ENCODE results near the gene AGBL3.
"Not testable (repeated sequence)": the region's sequence is repeated elsewhere in the genome, so short reads cannot be mapped to it uniquely, and the experiment has no call there.

The AGBL3 gene

DNA sequence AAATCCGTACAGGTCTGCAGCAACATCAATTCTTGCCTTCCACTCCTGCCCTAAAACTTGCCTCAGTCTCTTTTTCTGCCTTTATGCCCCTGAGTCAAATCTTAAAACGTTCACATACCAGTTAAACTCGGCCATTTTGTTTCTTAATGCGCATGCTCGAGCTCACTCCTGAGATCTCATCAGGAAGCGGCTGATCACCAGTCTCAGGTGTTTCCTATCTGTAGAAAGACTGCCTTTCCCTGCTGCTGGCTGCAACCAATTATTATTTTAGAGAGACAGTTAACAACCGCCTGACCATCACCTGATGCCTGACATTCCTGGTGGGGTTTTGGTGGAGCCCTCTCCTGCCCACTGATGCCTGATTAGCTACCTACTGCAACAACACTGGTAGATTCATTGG is 91.3 kb downstream of the AGBL3 start:
- DNase-seq, result no peak

- no peak for DNase-seq
Measured at GRCh38 chr7:135078051-135078450, 91.7 kb downstream of the AGBL3 start.

- no peak for DNase-seq
Measured at GRCh38 chr7:135079068-135079467, 92.8 kb downstream of the AGBL3 start.

DNA sequence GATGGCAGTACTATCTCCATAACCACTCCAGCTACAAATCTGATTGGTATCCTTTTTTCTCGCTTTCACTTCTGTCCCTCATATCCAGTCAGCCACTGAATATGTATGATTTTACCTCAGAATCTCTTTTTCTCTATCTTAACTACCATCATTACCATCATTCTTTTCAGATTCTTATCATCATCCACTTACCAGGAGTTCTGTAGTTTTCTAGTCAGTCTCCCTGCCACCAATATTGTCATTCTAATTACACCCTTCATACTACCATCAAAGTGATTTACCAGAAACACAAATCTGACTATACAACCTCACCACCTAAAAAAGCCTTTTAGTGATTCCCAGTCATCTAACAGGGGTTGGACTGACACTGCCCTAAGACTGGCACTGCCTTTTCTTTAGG is 96.7 kb downstream of the AGBL3 start:
- DNase-seq, result no peak

GRCh38 chr7:135088566-135088965 is 102.3 kb downstream of the AGBL3 start:
- no peak for DNase-seq

- DNase-seq, result no peak
Measured at GRCh38 chr7:135091717-135092116, 105.4 kb downstream of the AGBL3 start.

GRCh38 chr7:135094472-135095237 is 108.3 kb downstream of the AGBL3 start:
- DNase-seq, result no peak

GRCh38 chr7:135095450-135095849 is 109.1 kb downstream of the AGBL3 start:
- no peak for DNase-seq

DNA sequence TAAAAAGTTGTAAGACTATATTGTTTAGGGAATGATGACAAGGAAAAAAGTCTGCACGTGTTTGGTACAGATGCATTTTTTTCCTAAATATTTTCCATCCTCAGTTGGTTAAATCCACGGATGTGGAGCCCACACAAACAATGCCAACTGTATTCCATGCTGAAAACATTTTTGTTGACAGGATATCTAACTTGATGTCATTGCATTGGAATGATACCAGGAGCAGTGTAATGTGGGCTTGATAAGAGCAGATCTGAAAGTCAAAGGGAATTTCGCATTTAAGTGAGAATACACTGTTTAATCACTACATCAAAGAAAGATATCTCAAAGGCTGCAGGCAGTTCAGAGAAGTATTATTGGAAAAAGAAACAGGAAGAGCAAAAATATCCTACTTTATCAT is 112.1 kb downstream of the AGBL3 start:
- DNase-seq, result no peak

- no peak for DNase-seq
Measured at GRCh38 chr7:135100856-135101255, 114.5 kb downstream of the AGBL3 start.

GRCh38 chr7:135102372-135102771 is 116.1 kb downstream of the AGBL3 start:
- DNase-seq, result no peak

DNA sequence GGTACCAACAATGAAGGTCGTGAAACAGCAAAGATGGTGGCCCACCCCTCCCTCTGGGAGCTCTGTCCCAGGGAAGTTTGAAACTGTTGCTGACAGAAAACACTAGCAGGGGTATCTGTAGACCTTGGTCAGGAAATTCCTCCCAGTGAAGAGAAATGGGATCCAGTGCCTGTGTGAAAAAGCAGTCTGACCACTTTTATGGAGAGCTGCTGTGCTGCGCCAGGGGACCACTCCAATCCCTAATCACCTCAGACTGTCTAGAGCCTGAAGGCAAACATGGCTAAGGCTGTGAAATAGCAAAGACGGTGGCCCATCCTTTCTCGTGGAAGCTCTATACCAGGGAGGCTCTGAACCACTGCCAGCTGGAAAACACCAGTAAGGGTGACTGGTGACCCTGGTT is 123.3 kb downstream of the AGBL3 start:
- DNase-seq, result no peak

- DNase-seq, result no peak
Measured at GRCh38 chr7:135109976-135110375, 123.7 kb downstream of the AGBL3 start.

- DNase-seq, result no peak
Measured at GRCh38 chr7:135111379-135111778, 125.1 kb downstream of the AGBL3 start.

- DNase-seq, result no peak
Measured at GRCh38 chr7:135114622-135115021, 128.3 kb downstream of the AGBL3 start.

DNA sequence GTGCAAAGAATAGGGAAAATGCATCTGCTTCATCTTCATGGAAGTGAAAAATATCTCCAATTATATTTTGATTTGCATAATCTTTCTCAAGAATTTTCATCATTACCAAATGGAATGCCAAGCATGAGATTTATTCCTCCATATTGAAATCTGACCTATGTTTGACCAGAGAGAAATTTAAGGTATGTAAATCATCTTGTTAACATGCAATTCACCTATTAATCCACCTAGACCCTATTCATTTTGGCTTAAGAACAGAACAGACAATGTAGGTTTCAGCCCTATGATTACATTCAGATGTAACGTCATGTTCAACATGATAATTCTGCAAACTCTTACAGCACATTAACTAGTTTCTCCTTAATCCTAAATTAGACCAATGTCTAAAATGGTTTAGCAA is 130.8 kb downstream of the AGBL3 start:
- DNase-seq, result no peak

GRCh38 chr7:135121868-135122267 is 135.6 kb downstream of the AGBL3 start:
- DNase-seq, result no peak

DNA sequence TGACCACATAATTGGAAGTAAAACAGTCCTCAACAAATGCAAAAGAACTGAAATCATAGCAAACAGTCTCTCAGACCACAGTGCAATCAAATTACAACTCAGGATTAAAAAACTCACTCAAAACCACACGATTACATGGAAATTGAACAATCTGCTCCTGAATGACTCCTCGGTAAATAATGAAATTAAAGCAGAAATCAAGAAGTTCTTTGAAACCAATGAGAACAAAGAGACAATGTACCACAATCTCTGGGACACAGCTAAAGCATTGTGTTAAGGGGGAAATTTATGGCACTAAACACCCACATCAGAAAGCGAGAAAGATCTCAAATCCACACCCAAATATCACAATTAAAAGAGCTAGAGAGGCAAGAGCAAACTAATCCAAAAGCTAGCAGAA is 138.3 kb downstream of the AGBL3 start:
- not testable (repeated sequence) for DNase-seq

- DNase-seq, result no peak
Measured at GRCh38 chr7:135128931-135129330, 142.6 kb downstream of the AGBL3 start.

DNA sequence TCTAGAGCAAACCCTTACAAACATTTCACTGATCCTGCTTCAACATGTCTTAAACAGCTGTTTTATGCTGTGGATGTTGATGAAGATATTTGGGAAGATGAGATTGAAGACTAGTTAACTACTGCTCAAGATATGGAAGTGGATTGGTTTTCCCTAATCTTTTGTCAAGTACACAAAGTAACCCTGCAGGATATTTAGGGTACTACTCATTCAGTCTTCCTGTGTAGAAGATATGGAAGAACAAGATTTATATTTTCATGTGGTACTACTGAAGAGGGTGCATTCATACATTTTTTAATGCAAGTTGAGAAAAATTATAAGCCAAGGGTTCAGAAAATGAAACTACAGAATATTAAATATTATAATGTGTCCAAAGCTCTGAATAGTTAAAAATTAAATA is 143.3 kb downstream of the AGBL3 start:
- no peak for DNase-seq

DNA sequence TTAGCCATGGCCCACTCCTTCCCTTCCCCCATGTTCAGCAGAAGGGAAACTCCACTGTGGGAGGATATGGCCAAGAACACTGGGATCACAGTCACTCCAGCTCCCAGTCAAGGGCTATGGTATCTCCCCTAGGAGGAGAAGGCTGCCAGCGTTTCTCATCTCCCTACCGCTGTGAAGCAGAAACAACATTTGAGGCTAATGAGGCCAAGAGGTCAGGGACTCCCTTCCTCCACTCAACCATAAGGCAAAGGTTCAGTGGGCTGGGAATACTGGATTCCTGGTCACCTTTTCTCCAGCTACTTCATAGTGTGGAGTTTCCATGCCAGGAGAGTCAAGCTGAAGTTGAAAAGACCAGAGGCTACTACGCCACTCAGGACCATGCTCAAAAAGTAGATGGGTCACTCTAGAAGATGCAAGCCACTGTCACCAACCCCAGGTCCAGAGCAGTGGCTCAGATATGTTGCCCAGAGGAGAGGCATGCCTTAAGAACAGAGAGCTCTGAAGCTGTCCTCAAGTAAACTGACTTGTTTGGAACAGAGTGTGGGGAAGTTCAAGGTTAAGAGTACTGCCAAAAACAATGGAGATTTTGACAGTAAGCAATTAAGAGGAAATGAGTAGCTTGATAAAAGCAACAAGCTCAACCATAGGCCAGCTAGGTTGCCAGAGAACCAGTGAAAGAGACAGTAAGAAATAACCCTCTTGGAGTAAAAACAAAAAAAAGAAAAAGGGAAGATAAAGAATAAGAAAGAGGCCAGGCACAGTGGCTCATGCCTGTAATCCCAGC is 157.8 kb downstream of the AGBL3 start:
- DNase-seq, result no peak

GRCh38 chr7:135147341-135147898 is 161.1 kb downstream of the AGBL3 start:
- peak; percentile 63 to 68 for DNase-seq

GRCh38 chr7:135147899-135148721 is 161.8 kb downstream of the AGBL3 start, which contains the start of gene TMEM140:
TMEM140 (plus strand) TSS chr7:135148072; CDS start chr7:135164442, 16,370 bp downstream.
- DNase-seq, result peak; percentile 91 to 93

All from inflammatory macrophage treated with lipopolysaccharide for 1 hour (primary cell).